H1 (cell line): ENCODE results near the gene CD244. TPM values are rescaled to one million over a fixed set of nuclear protein-coding genes. Genes with fewer than 3 reads are reported as not detected.

ENCODE experiments used
- CTCF ChIA-PET: fragments of 300-600 bp; sonication (Branson Sonifier 250); formaldehyde crosslinking; loops from one replicate; lab custom pipeline; 2021; ENCODE audit not compliant: partially characterized antibody; lab: Charles Lee
- POLR2A ChIA-PET: fragments of 300-600 bp; sonication (Branson Sonifier 250); formaldehyde crosslinking; loops from one replicate; lab custom pipeline; 2021; ENCODE audit warnings: inconsistent platforms; ENCODE audit not compliant: partially characterized antibody; lab: Charles Lee
- DNase-seq, 2 experiments: peaks; one replicate each; pipeline versions ENCODE4 v3.0.0 to v3.0.0-alpha.2; 2010 to 2022; ENCODE audit warnings: low spot score in 2 of 2, low read depth in 1 of 2, mixed read lengths in 1 of 2
- FAIRE-seq: peaks from 2 replicates; lab custom pipeline; 2011; peaks lifted over from hg19 to GRCh38; lab: Jason Lieb, UNC
- H2AFZ ChIP-seq: 2 replicates; pipeline ENCODE4 v1.8.1; 2012; ENCODE audit warnings: low read length, inconsistent platforms
- H2AK5ac ChIP-seq: 2 replicates; pipeline ENCODE4 v1.6.1; 2013; ENCODE audit warnings: low read depth, low read length
- H2BK120ac ChIP-seq: replicated peaks from 2 replicates; pipeline ENCODE3; 2013; ENCODE audit warnings: low read depth, low read length, inconsistent platforms
- H2BK12ac ChIP-seq: 2 replicates; pipeline ENCODE4 v1.6.1; 2013; ENCODE audit warnings: low read depth, low read length
- H2BK15ac ChIP-seq: 2 replicates; pipeline ENCODE4 v1.6.1; 2013; ENCODE audit warnings: low read length
- H2BK20ac ChIP-seq: 2 replicates; pipeline ENCODE4 v1.6.1; 2013; ENCODE audit warnings: low read length
- H2BK5ac ChIP-seq: 2 replicates; pipeline ENCODE4 v1.6.1; 2013; ENCODE audit warnings: low read depth, low read length
- H3K14ac ChIP-seq: 2 replicates; pipeline ENCODE4 v1.6.1; 2013; ENCODE audit warnings: inconsistent platforms; ENCODE audit not compliant: insufficient read length
- H3K18ac ChIP-seq: 2 replicates; pipeline ENCODE4 v1.6.1; 2013; ENCODE audit warnings: low read length; ENCODE audit errors: extremely low read depth
- H3K23ac ChIP-seq: 2 replicates; pipeline ENCODE4 v1.6.1; 2013; ENCODE audit warnings: inconsistent platforms; ENCODE audit not compliant: insufficient read length
- H3K23me2 ChIP-seq: 2 replicates; pipeline ENCODE4 v1.6.1; 2013; ENCODE audit warnings: low read depth, low read length
- H3K27ac ChIP-seq: 2 replicates; pipeline ENCODE4 v1.6.1; 2011; ENCODE audit warnings: low read depth, low read length, inconsistent platforms
- H3K27me3 ChIP-seq, 4 experiments: replicated peaks in 1 of 4; 1 replicate in 1 of 4; 2 replicates in 3 of 4; pipeline versions ENCODE4 v1.6.1 to v1.8.1; 2011 to 2013; ENCODE audit warnings: low read length in 3 of 4, mild to moderate bottlenecking in 3 of 4, inconsistent platforms in 2 of 4, mixed read lengths in 2 of 4, moderate library complexity in 1 of 4; ENCODE audit not compliant: control insufficient read depth in 3 of 4, insufficient read depth in 3 of 4; ENCODE audit errors: extremely low read depth in 1 of 4
- H3K36me3 ChIP-seq, 4 experiments: 2 replicates each; pipeline versions ENCODE4 v1.6.1 to v1.8.1; 2011 to 2013; ENCODE audit warnings: mild to moderate bottlenecking in 4 of 4, low read length in 3 of 4, moderate library complexity in 2 of 4, control low read depth in 1 of 4, inconsistent platforms in 1 of 4; ENCODE audit not compliant: insufficient read depth in 4 of 4, control insufficient read depth in 2 of 4
- H3K4ac ChIP-seq: replicated peaks from 2 replicates; pipeline ENCODE3; 2013; ENCODE audit warnings: low read length, low read depth, mixed read lengths, inconsistent platforms; ENCODE audit not compliant: insufficient read length
- H3K4me1 ChIP-seq, 4 experiments: replicated peaks in 1 of 4; 1 replicate in 1 of 4; 2 replicates in 3 of 4; pipeline versions ENCODE4 v1.6.1 to v1.8.1; 2011 to 2013; ENCODE audit warnings: low read length in 3 of 4, inconsistent platforms in 2 of 4, mixed read lengths in 1 of 4; ENCODE audit not compliant: insufficient read depth in 4 of 4, control insufficient read depth in 3 of 4
- H3K4me2 ChIP-seq, 2 experiments: 2 replicates each; pipeline versions ENCODE4 v1.6.1 to v1.8.1; 2011 to 2013; ENCODE audit warnings: low read depth in 2 of 2, low read length in 2 of 2, control low read depth in 1 of 2, inconsistent platforms in 1 of 2, mild to moderate bottlenecking in 1 of 2; ENCODE audit not compliant: insufficient read depth in 1 of 2
- H3K4me3 ChIP-seq, 4 experiments: fragments of 200-600, 300-600 bp in 1 of 4; sonication (generic), shearing (Covaris generic), sonication (Bioruptor Twin) in 1 of 4; 2 replicates each; pipeline versions ENCODE4 v1.5.1 to v1.8.1; 2011 to 2016; ENCODE audit warnings: low read length in 4 of 4, low read depth in 3 of 4, control low read depth in 2 of 4, inconsistent platforms in 2 of 4, mild to moderate bottlenecking in 2 of 4, mixed read lengths in 1 of 4, moderate library complexity in 1 of 4; ENCODE audit not compliant: insufficient read depth in 2 of 4; ENCODE audit errors: extremely low read depth in 1 of 4
- H3K56ac ChIP-seq: replicated peaks from 2 replicates; pipeline ENCODE3; 2013; ENCODE audit warnings: low read depth, mild to moderate bottlenecking, mixed read lengths, low read length, inconsistent platforms; ENCODE audit not compliant: insufficient read length
- H3K79me1 ChIP-seq: 2 replicates; pipeline ENCODE4 v1.6.1; 2013; ENCODE audit warnings: low read depth, low read length, control low read depth
- H3K79me2 ChIP-seq, 2 experiments: 2 replicates each; pipeline versions ENCODE4 v1.6.1 to v1.8.1; 2012 to 2013; ENCODE audit warnings: low read length in 2 of 2, mild to moderate bottlenecking in 2 of 2, inconsistent platforms in 1 of 2; ENCODE audit not compliant: insufficient read depth in 2 of 2, control insufficient read depth in 1 of 2
- H3K9ac ChIP-seq, 4 experiments: replicated peaks in 1 of 4; 1 replicate in 1 of 4; 2 replicates in 3 of 4; pipeline versions ENCODE4 v1.6.1 to v1.8.1; 2011 to 2013; ENCODE audit warnings: low read depth in 3 of 4, low read length in 3 of 4, control low read depth in 2 of 4, mild to moderate bottlenecking in 2 of 4, moderate library complexity in 2 of 4, inconsistent platforms in 1 of 4; ENCODE audit errors: extremely low read depth in 1 of 4
- H3K9me3 ChIP-seq, 2 experiments: 2 replicates each; pipeline versions ENCODE4 v1.6.1 to v1.8.1; 2012 to 2013; ENCODE audit warnings: mild to moderate bottlenecking in 2 of 2, moderate library complexity in 2 of 2, control low read depth in 1 of 2, inconsistent platforms in 1 of 2, low read depth in 1 of 2, low read length in 1 of 2, mixed read lengths in 1 of 2; ENCODE audit not compliant: insufficient read depth in 2 of 2
- H4K20me1 ChIP-seq, 2 experiments: replicated peaks in 1 of 2; 2 replicates each; pipeline versions ENCODE3 to v1.8.1; 2011 to 2013; ENCODE audit warnings: inconsistent platforms in 2 of 2, low read length in 2 of 2, mild to moderate bottlenecking in 1 of 2; ENCODE audit not compliant: insufficient read depth in 2 of 2, control insufficient read depth in 1 of 2
- H4K5ac ChIP-seq: 2 replicates; pipeline ENCODE4 v1.6.1; 2013; ENCODE audit warnings: low read length, low read depth, mixed read lengths, inconsistent platforms; ENCODE audit not compliant: insufficient read length
- H4K8ac ChIP-seq: 2 replicates; pipeline ENCODE4 v1.8.0; 2013; ENCODE audit warnings: mild to moderate bottlenecking, moderate library complexity, low read length, inconsistent platforms; ENCODE audit not compliant: insufficient read depth; ENCODE audit errors: extremely low read depth
- H4K91ac ChIP-seq: replicated peaks from 2 replicates; pipeline ENCODE3; 2013; ENCODE audit warnings: low read length, mixed read lengths, inconsistent platforms; ENCODE audit not compliant: insufficient read length
- BACH1 ChIP-seq: IDR thresholded peaks from 2 replicates; pipeline ENCODE4 v1.6.1; 2012; ENCODE audit warnings: low read length, improper control_type of control experiment
- BRCA1 ChIP-seq: IDR thresholded peaks from 2 replicates; pipeline ENCODE4 v1.6.1; 2012; ENCODE audit warnings: low read depth, low read length, improper control_type of control experiment
- CBX8 ChIP-seq: fragments of 300-800, 300-1000 bp; sonication (generic); IDR thresholded peaks from 2 replicates; pipeline ENCODE4 v1.7.1; 2016; ENCODE audit warnings: low read depth, low read length, borderline replicate concordance
- CHD1 ChIP-seq: IDR thresholded peaks from 2 replicates; pipeline ENCODE4 v1.6.1; 2012; ENCODE audit warnings: low read depth, low read length, improper control_type of control experiment
- CTBP2 ChIP-seq: IDR thresholded peaks from 2 replicates; pipeline ENCODE4 v1.7.0; 2011; ENCODE audit warnings: borderline replicate concordance, mild to moderate bottlenecking, moderate library complexity, mixed read lengths, low read length; ENCODE audit not compliant: insufficient read depth, insufficient read length
- E2F6 ChIP-seq: IDR thresholded peaks from 2 replicates; pipeline ENCODE4 v1.6.1; 2012; ENCODE audit warnings: inconsistent platforms
- FOSL1 ChIP-seq: IDR thresholded peaks from 2 replicates; pipeline ENCODE4 v1.6.1; 2011; ENCODE audit warnings: mild to moderate bottlenecking, low read depth, low read length, moderate library complexity; ENCODE audit not compliant: insufficient read depth
- GABPA ChIP-seq: IDR thresholded peaks from 2 replicates; pipeline ENCODE4 v1.6.1; 2011; ENCODE audit warnings: mild to moderate bottlenecking, low read length, moderate library complexity, borderline replicate concordance; ENCODE audit not compliant: insufficient read depth
- JUN ChIP-seq: IDR thresholded peaks from 2 replicates; pipeline ENCODE4 v1.6.1; 2011; ENCODE audit warnings: low read depth, mild to moderate bottlenecking, improper control_type of control experiment, low read length
- JUND ChIP-seq: IDR thresholded peaks from 2 replicates; pipeline ENCODE4 v1.6.1; 2011; ENCODE audit warnings: mild to moderate bottlenecking, improper control_type of control experiment, low read length
- KDM1A ChIP-seq: fragments of 200-600, 300-600 bp; sonication (generic); IDR thresholded peaks from 2 replicates; pipeline ENCODE4 v1.7.1; 2016; ENCODE audit warnings: mild to moderate bottlenecking, low read length, borderline replicate concordance
- MAFK ChIP-seq: IDR thresholded peaks from 2 replicates; pipeline ENCODE4 v1.6.1; 2012; ENCODE audit warnings: low read depth, mild to moderate bottlenecking, improper control_type of control experiment, low read length
- POLR2A ChIP-seq, 2 experiments: IDR thresholded peaks; 1 replicate in 1 of 2; 2 replicates in 1 of 2; pipeline ENCODE4 v1.6.1; 2011; ENCODE audit warnings: low read depth in 2 of 2, low read length in 2 of 2, mild to moderate bottlenecking in 2 of 2; ENCODE audit errors: control extremely low read depth in 1 of 2
- RXRA ChIP-seq: IDR thresholded peaks from 2 replicates; pipeline ENCODE4 v1.6.1; 2011; ENCODE audit warnings: low read depth, mild to moderate bottlenecking, low read length, moderate library complexity; ENCODE audit not compliant: insufficient read depth
- SIRT6 ChIP-seq: IDR thresholded peaks from one replicate; pipeline ENCODE4 v1.7.1; 2012; ENCODE audit warnings: low read length, inconsistent platforms
- WGBS, 2 experiments: shearing (Covaris generic) in 1 of 2; methylation state at CpG; one replicate each; pipeline versions ENCODE4 v1.1.6 to v1.1.7; 2013 to 2015; ENCODE audit warnings: low lambda C conversion rate in 2 of 2, mixed read lengths in 2 of 2, inconsistent platforms in 1 of 2, low coverage in 1 of 2, missing lambda C conversion rate in 1 of 2; ENCODE audit not compliant: insufficient replicate concordance in 2 of 2, insufficient coverage in 1 of 2, insufficient read length in 1 of 2; ENCODE audit errors: extremely low coverage in 1 of 2, missing lambda C conversion rate in 1 of 2; 5-methylcytosine and 5-hydroxymethylcytosine counted together
- polyA plus RNA-seq, 7 experiments: library from polyadenylated mRNA; depleted of rRNA in 3 of 7; stranded (reverse) in 5 of 7; unstranded in 2 of 7; fragments of >200 nt in 5 of 7; fragments of 200-250 nt in 2 of 7; gene quantifications; 1 replicate in 5 of 7; 2 replicates in 1 of 7; 4 replicates in 1 of 7; pipeline versions ENCODE4 v1.2.1 to v1.2.3, GENCODE V29; 2011 to 2013; ENCODE audit warnings: missing spikeins in 2 of 7, mixed read lengths in 2 of 7
- total RNA-seq: library from RNA; stranded (reverse); fragmentation: NEBNext Ultra II Directional; extraction: Animal tissue kit (Norgen Biotek cat#: 25700); gene quantifications from 2 replicates; pipeline ENCODE4 v1.2.1, GENCODE V29; 2021

The CD244 gene
- total and polyA plus RNA-seq, 2 of the 8 experiments (the other 6 are each of a cell fraction or from before 2014, with no cell fraction given) = not detected

GRCh38 chr1:160846281-160846680 is 16.4 kb downstream of the CD244 start:
- ChIA-PET CTCF (interaction anchor here (0.9 to 1.6 kb wide), 4 partner anchors 9 to 26 kb away, joined by 3 to 12 read pairs (median 4); no protein-coding TSS in a partner anchor), POLR2A (no interaction called here)
- H3K27ac ChIP-seq = no peak overlapping the region
- no peak overlapping the region for H4K8ac ChIP-seq
- H3K79me1 ChIP-seq = no peaks in the 10 kb centered on the region
- H3K56ac ChIP-seq = no peak overlapping the region
- H3K9ac ChIP-seq = no peak overlapping the region
- no peak overlapping the region for H2BK120ac ChIP-seq
- no peak overlapping the region for H3K4ac ChIP-seq
- H3K18ac ChIP-seq = no peak overlapping the region
- H3K14ac ChIP-seq = no peak overlapping the region
- no peaks in the 10 kb centered on the region for H3K9me3 ChIP-seq
- 95% methylated on average over 12 of the region's 12 CpGs; no CpG with 5 or more reads in 1 of the 2 experiments for WGBS, 2 experiments
- H2AFZ ChIP-seq = no peak overlapping the region
- DNase-seq (no peak), FAIRE-seq (no peak)
- no peaks in the 10 kb centered on the region for H3K4me1 ChIP-seq
- no peak overlapping the region for H4K91ac ChIP-seq
- H2BK20ac ChIP-seq = no peak overlapping the region
- H2BK15ac ChIP-seq = no peak overlapping the region
- no peaks in the 10 kb centered on the region for H3K79me2 ChIP-seq
- no peak overlapping the region for H3K4me3 ChIP-seq
- no peaks in the 10 kb centered on the region for H3K23me2 ChIP-seq
- H2BK12ac ChIP-seq = no peak overlapping the region
- H3K23ac ChIP-seq = no peak overlapping the region
- no peak overlapping the region for H2AK5ac ChIP-seq
- H3K27me3 ChIP-seq = no peaks in the 10 kb centered on the region; a peak in 1 of 7 replicates
- H3K36me3 ChIP-seq = no peaks in the 10 kb centered on the region
- H3K4me2 ChIP-seq = no peak overlapping the region
- H2BK5ac ChIP-seq = no peak overlapping the region
- H4K5ac ChIP-seq = no peak overlapping the region
- no peaks in the 10 kb centered on the region for H4K20me1 ChIP-seq
- TF ChIP-seq BACH1 (no peak), MAFK (no peak), E2F6 (no peak), POLR2A (IDR thresholded peaks at IDR 0.05; ENCODE audit: control extremely low read depth in 1 of 2, low read depth in 2 of 2, low read length in 2 of 2) (no peak), RXRA (no peak), JUND (no peak), FOSL1 (no peak), CBX8 (no peak), CHD1 (no peak), KDM1A (no peak), SIRT6 (no peak), CTBP2 (no peak), GABPA (no peak), JUN (no peak), BRCA1 (no peak)
